SH-SY5Y (cell line): Measurements from ENCODE around the gene RHBDL2.

Experiments
- GATA2 ChIP-seq: IDR thresholded peaks from 2 replicates; pipeline ENCODE4 v1.6.1; 2011; ENCODE audit warnings: mild to moderate bottlenecking, low read depth, low read length
- GATA3 ChIP-seq: IDR thresholded peaks from 2 replicates; pipeline ENCODE4 v1.6.1; 2011; ENCODE audit warnings: low read depth, mild to moderate bottlenecking, low read length, moderate library complexity

Gene RHBDL2, protein sequence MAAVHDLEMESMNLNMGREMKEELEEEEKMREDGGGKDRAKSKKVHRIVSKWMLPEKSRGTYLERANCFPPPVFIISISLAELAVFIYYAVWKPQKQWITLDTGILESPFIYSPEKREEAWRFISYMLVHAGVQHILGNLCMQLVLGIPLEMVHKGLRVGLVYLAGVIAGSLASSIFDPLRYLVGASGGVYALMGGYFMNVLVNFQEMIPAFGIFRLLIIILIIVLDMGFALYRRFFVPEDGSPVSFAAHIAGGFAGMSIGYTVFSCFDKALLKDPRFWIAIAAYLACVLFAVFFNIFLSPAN

DNA sequence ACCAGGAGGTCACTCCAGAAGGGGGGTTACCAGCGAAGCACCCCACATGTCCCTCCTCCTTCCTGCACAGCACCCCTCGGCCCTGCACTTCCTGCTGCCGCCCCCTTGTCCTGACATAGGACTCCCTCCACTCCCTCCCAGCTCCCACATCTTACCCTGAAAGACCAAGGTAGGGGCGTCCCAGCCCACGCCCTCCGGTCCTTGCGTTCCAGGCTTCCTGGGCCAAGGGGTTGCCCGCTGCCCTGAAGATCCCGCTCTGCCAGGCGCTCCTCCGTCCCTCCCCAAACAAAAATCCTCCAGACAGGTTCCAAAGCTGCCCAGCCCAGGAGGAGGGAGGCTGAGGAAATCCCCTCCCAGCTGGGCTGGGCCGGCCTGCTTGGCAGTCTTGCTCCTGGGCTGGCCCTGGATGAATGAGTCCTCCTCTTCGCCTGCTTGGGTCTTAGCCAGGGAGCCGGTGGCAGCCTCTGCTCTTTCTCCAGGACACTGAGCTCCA, at the start of gene RHBDL2:
RHBDL2 (minus strand) TSS at position 304 of the 493 bp plus-strand sequence. CDS start 22,618 bp downstream, outside the sequence.
- TF ChIP-seq GATA2 (no peak), GATA3 (no peak)

DNA sequence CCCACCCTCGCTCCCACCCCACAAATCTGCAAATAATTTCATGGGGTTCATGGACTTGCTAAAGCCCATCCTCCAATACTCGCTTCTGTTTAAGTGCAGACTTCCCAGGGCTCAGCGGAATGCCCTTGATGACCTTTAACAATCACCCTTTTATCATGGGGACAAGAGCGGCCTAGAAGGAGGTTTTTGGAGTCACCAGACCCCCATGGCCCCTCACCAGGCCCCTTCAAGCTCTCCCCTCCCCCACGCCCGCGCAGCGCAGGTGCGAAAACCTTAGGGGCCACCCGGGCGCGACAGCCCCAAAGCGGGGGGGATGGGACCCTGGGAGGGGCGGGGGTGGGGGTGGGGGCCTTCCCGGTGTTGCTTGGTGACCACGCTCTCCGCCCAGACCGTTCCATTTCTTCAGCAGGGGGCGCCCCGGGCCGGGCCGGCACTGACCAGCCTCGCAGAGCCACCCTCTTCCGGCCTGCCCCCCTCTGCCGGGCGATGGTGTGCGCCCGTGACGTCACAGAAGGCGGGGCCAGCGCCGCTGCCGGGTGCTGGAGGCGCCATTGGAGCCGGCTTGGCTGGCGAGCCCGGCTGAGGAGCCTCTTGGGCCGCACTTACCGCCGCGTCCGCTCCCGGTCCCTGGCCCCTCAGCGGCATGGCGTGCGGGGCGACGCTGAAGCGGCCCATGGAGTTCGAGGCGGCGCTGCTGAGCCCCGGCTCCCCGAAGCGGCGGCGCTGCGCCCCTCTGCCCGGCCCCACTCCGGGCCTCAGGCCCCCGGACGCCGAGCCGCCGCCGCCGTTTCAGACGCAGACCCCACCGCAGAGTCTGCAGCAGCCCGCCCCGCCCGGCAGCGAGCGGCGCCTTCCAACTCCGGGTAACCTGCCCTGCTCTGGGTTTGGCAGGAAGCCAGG, 49.4 kb upstream of the RHBDL2 start, which contains the start of gene AKIRIN1:
AKIRIN1 (plus strand) TSS at position 539 of the 900 bp plus-strand sequence; CDS start at position 644, 105 bp downstream.
- TF ChIP-seq GATA3, result no peak
- no peak for TF ChIP-seq GATA2

DNA sequence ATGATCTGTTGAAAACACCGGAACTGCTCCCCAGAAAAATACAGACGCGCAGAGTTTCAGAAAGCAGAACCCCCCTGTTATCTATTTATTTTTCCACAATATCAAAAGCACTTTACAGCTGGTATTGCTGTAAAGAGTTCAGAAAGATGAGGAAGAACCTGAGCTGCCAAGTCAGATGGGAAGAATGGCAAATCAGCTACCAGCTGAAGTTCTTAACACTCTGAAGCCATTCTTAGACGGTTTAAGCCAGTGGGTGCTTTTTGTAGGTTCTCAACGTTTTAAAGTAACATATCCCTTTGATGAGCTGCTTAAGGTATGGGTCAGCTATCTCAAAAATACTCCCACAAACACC, 48.7 kb upstream of the RHBDL2 start:
- no peak for TF ChIP-seq GATA3
- TF ChIP-seq GATA2, result no peak

DNA sequence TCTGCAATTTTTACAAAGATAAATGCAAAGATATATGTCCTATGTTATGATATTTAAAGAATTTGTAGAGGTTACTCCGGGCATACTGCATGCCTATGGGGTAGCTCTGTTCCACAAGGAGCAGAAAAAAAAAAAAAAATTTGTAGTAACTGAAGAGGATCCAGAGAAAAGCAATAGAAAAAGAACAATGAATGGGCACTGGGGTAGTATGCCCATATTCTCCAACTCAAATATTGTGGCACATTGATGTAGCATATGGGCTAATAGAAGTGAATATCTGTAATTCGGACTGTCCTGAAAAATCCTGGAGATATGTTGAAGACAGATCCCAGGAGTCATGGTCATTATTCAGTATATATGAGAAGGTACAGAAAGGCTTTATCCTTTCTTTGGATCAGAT, 48.3 kb upstream of the RHBDL2 start:
- TF ChIP-seq GATA3, result no peak
- TF ChIP-seq GATA2, result no peak

DNA sequence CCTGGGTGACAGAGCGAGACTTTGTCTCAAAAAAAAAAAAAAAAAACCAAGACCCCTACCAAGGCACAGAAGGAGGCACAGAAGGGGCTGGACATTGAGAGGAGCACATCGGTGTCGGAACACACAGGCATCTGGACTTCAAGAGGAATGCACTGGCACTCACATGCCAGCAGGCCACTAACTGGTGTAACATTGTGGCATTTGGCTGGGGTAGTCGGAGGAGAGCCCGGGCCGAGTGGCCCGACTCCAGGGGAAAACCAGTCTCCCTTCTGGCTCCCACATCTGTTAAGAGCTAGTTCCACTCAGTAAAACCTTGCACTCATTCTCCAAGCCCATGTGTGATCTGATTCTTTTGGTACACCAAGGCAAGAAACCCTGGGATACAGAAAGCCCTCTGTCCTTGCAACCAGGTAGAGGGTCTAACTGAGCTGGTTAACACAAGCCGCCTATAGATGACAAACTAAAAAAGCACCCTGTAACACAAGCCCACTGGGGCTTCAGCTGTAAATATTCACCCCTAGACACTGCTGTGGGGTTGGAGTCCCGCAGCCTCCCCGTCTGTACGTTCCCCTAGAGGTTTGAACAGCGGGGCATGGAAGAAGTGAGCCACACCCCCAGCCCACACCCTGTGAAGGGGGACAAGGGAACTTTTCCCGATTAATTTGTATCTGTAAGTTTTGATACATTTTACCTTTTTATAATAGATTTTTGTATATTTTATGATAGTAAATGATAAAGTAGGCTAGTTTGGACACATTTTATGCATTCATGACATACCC, 32.2 kb upstream of the RHBDL2 start:
- TF ChIP-seq GATA3, result no peak
- no peak for TF ChIP-seq GATA2

DNA sequence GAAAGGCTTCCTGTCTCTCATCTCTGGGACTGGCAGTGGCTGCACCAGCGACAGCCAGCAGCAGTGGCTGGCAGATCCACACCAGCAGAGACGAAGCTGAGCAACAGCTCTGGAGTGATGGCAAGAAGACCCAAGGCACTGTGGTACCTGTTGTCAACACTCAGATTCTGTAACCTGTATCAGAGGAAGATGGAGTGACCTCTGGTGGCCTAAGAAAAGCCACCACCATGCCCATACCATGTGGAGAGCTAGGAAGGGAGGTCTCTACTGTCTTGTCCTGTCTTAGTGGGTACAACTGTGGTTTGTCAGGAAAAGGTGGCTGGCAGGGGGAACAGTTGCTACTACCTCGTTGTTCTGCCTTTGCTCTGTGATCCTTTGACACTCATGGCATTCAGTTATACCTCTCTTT, 22.5 kb upstream of the RHBDL2 start:
- TF ChIP-seq GATA2 (no peak), GATA3 (no peak)

DNA sequence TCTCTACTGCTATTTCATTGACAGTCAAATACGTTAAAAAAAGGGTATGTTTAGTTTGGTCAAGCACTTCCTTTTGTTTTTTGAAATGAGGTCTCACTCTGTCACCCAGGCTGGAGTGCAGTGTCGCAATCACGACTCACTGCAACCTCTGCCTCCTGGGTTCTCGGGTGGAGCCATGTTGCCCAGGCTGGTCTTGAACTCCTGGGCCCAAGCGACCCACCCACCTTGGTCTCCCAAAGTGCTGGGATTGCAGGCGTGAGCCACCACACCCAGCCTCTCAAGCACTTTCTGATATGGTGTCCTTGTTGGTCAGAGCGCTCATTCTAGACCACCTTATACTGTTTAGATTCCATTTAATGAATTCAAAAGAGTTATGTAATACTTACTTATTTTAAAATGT, 20.9 kb upstream of the RHBDL2 start:
- no peak for TF ChIP-seq GATA3
- TF ChIP-seq GATA2, result no peak

DNA sequence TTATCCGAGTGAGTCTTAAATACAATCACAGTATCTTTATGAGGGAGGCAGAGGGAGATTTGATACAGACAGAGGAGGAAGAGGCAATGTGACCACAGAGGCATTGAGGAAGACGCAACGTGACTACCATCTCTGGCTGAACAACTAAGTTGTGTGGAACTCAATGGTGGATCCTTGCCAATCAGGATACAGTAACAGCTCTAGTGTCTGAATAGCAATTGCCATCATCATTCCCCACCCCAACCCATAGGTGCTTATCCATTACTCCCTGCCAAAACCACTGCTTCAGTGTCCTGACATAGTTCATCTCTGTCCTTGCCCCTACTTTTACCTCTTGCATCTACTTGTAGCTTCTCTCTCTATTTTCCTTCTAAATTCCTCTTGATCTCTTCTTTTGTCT, 20.5 kb upstream of the RHBDL2 start:
- TF ChIP-seq GATA2 (no peak), GATA3 (no peak)

DNA sequence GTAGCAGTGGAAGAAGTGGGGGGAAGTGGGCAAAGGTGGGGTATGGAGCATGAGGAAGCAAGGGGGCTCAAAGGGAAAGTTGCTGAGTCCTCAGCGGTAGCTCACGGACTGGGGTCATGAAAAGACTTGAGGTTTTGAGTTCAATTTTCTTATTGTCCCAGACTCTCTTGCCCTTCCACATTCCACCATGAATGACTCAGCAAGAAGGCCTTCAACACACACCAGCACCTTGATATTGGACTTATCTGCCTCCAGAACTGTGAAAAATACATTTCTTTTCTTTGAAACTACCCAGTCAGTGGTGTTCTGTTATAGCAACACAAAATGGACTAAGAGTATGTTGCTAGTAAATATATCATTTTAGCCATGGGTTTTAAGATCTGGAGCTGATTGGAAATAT, 17.3 kb upstream of the RHBDL2 start:
- TF ChIP-seq GATA2 (no peak), GATA3 (no peak)

DNA sequence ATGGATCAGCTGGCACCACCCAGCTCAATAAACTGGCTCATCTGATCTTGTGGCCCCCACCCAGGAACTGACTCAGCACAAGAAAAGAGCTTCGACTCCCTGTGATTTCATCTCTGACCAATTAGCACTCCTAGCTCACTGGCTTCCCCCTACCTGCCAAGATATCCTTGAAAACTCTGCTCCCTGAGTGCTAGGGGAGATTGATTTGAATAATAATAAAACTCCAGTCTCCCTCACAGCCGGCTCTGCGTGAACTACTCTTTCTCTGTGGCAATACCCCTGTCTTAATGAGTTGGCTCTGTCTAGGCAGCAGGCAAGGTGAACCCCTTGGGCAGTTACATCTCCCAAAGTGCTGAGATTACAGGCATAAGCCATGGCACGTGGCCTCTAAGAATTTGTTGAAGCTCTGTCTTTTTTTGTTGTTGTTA, 11.8 kb upstream of the RHBDL2 start:
- TF ChIP-seq GATA2 (no peak), GATA3 (no peak)

DNA sequence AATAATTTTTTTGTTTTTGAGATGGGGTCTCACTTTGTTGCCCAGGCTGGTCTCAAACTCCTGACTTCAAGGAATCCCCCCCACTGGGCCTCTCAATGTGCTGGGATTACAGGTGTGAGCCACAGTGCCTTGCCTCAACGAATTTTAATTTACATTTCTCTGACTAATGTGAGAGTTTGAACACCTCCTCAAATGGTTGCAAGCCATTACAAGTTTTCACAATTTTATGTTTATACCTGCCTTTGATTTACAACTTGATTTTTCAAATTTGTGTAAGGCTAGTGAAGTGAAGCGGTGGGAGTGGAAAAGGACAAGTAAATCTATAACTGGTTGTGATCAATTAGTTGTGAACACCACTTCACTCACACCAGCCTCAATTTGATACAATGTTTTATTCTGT, 8.9 kb upstream of the RHBDL2 start:
- no peak for TF ChIP-seq GATA3
- no peak for TF ChIP-seq GATA2

DNA sequence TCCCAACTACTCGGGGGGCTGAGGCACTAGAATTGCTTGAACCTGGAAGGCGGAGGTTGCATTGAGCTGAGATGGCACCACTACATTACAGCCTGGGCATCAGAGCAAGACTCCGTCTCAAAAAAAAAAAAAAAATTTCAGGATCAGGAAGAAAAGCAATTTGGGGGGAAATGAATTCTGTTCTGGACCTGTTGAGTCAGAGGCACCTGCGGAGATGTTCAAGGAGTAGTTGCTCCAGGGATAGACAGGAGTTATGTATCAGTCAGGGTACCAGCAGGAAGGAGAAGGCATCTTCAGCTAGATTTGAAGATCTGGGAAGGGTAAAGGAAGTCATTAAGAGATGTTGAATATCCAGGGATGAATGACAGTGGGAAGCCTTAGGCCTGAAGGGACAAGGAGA, 2.9 kb upstream of the RHBDL2 start:
- no peak for TF ChIP-seq GATA2
- no peak for TF ChIP-seq GATA3

DNA sequence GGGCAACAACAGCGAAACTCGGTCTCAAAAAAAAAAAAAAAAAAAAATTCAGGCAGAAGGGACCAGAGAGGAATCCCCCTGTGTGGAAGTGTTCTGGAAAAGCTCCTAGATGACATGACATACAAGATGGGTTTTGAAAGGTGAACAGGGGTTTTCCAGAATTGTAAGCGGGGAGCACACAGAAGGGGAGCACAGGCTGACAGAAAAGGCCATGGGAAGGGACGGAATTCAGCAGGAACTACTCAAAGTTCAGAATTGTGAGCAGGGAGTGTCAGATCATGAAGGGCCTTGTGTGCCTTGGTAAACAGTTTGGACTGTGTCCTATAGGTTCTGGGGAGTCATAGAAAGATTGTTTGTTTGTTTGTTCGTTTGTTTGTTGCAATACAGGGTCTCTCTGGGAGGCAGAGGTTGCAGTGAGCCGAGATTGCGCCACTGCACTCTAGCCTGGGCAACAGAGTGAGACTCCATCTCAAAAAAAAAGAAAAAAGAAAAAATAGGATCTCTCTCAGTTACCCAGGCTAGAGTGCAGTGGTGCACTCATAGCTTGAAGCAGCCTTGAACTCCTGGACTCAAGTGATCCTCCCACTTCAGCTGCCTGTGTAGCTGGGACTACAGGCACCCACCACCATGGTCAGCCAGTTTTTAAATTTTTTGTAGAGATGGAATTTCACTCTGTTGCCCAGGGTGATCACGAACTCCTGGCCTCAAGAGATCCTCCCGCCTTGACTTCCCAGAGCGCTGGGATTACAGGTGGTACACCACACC, 1.2 kb upstream of the RHBDL2 start:
- TF ChIP-seq GATA3 (no peak), GATA2 (no peak)

DNA sequence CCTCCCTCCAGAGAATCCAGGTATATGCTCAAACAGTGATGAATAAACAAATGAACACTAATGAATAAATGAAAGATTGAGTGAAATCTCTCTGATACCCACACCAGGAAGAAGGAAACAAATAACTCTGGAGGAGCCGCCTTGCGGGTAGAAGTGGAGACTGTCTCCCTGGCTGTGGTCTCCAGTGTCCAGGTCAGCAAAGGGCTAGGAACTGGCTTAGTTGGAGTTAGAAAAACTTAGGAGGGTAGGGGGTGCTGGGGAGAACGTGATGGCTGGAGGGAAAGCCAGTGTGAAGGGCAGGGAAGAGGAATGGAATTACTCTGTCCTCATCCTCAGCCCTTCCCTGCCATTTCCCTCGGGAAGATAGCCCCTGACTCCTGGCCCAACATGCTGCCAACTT, 537 bp downstream of the RHBDL2 start:
- TF ChIP-seq GATA3 (no peak), GATA2 (no peak)

DNA sequence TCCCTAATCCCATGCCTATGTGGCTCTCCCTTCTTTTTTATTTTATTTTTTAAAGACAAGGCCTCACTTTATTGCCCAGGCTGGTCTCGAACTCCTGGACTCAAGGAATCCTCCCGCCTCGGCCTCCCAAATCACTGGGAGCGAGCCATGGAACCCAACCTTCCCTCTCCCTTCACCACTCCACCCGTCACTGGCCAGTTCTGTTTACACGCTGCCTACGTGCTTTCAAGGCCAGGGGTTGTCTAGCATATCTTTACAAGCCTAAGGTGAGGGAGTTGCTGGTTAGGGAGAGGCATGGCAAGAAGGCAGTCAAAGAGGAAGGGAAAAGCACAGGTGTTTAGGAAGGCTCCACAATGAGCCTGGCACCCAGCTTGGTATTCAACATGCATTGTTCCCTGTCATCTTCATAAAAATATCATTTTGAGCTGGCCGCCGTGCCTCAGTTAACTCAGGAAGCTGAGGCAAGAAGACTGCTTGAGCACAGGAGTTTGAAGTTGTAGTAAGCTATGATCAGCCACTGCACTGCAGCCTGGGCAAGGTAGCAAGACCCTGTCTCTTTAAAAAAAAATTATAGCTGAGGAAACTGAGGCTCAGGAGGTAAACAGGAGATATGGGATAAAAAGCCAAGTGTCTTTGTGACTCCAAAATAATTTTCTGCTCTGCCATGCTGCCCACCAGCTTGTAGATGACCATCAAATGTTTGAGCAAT, 1.1 kb downstream of the RHBDL2 start:
- TF ChIP-seq GATA3 (no peak), GATA2 (no peak)
